ENCODE data around the gene CDKL4. TPM values are rescaled to one million over a fixed set of nuclear protein-coding genes. Genes with fewer than 3 reads are reported as not detected.

CDKL4 gene
- total and polyA plus RNA-seq, 2 donors (not counting 1 experiment from before 2014, with no cell fraction given) = 0.18 to 3.0 TPM

DNA sequence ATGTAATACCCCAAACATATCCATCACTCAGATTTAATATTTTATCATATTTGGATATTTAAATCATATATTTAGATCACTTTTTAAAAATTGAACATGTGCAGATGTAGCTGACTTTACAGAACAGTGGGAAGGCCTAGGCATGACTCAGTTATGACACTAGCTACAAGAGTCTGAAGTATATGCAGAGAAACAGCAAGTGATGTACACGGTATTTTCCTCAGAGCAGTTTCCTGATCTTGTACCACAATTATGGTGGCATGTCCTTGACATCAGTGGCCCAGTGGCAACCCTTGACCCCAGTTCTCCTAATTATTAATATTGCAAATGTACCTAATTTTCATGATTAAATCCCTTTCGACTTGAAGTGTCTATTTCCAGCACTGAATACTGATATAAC lies 28.2 kb downstream of the CDKL4 start:
- H3K36me3 ChIP-seq (ENCODE audit: control insufficient read depth, insufficient read depth, low read length) = no peaks in the 10 kb centered on the region
- no peak overlapping the region for H3K4me2 ChIP-seq (ENCODE audit: extremely low read depth, insufficient read depth, low read length)
- no peak for TF ChIP-seq EZH2 (IDR thresholded peaks at IDR 0.05; ENCODE audit: low read length, missing control alignments)
- TF ChIP-seq, protein P1, sequence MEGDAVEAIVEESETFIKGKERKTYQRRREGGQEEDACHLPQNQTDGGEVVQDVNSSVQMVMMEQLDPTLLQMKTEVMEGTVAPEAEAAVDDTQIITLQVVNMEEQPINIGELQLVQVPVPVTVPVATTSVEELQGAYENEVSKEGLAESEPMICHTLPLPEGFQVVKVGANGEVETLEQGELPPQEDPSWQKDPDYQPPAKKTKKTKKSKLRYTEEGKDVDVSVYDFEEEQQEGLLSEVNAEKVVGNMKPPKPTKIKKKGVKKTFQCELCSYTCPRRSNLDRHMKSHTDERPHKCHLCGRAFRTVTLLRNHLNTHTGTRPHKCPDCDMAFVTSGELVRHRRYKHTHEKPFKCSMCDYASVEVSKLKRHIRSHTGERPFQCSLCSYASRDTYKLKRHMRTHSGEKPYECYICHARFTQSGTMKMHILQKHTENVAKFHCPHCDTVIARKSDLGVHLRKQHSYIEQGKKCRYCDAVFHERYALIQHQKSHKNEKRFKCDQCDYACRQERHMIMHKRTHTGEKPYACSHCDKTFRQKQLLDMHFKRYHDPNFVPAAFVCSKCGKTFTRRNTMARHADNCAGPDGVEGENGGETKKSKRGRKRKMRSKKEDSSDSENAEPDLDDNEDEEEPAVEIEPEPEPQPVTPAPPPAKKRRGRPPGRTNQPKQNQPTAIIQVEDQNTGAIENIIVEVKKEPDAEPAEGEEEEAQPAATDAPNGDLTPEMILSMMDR (conservative IDR thresholded peaks at IDR 0.05 in 1 of 2, IDR thresholded peaks at IDR 0.05 in 1 of 2; ENCODE audit: low read depth in 1 of 2, low read length in 2 of 2) = no peak
- no peaks in the 10 kb centered on the region for H4K20me1 ChIP-seq (ENCODE audit: control insufficient read depth, extremely low read depth, insufficient read depth, low read length)
- H3K4me1 ChIP-seq (ENCODE audit: control insufficient read depth, extremely low read depth, insufficient read depth, low read length) = no peaks in the 10 kb centered on the region
- H3K4me3 ChIP-seq (replicated peaks in 1 of 4; ENCODE audit: control extremely low read depth in 1 of 4, insufficient read depth in 1 of 4, low read depth in 3 of 4, low read length in 4 of 4) = no peak overlapping the region
- H3K9me3 ChIP-seq (ENCODE audit: control insufficient read depth, insufficient read depth, low read depth, low read length) = no peaks in the 10 kb centered on the region
- H3K9ac ChIP-seq (ENCODE audit: insufficient read depth, low read length) = no peak overlapping the region
- no peak for DNase-seq (ENCODE audit: low read depth in 2 of 2)
- H3K27me3 ChIP-seq (ENCODE audit: control insufficient read depth, insufficient read depth, low read length) = no peaks in the 10 kb centered on the region
- no peak overlapping the region for H3K27ac ChIP-seq (ENCODE audit: insufficient read depth, low read length)
- no peaks in the 10 kb centered on the region for H3K79me2 ChIP-seq (ENCODE audit: control insufficient read depth, insufficient read depth, low read length)
- no peak overlapping the region for H2AFZ ChIP-seq (ENCODE audit: low read length)

DNA sequence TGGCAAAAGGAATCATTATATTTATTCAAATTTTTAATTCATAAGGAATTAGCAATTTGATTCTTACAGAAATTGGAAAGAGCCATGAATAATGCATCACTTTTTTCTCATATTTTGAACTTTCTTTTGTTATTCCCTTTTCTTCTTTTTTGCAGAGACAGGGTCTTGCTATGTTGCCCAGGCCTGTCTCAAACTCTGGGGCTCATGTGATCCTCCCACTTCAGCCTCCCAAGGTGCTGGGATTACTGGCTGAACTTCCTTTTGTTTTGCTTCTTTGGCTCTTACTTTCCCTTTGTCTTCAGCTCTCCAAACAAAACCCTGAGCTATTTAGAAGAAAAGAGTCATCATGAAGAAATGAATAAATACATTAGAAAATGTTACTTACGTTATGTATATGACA lies 30.8 kb downstream of the CDKL4 start:
- Histone ChIP-seq H3K79me2 (ENCODE audit: control insufficient read depth, insufficient read depth, low read length) (no peaks in the 10 kb centered on the region), H3K36me3 (ENCODE audit: control insufficient read depth, insufficient read depth, low read length) (no peaks in the 10 kb centered on the region), H3K4me2 (ENCODE audit: extremely low read depth, insufficient read depth, low read length) (no peak overlapping the region), H3K27ac (ENCODE audit: insufficient read depth, low read length) (no peak overlapping the region), H4K20me1 (ENCODE audit: control insufficient read depth, extremely low read depth, insufficient read depth, low read length) (no peaks in the 10 kb centered on the region), H3K27me3 (ENCODE audit: control insufficient read depth, insufficient read depth, low read length) (no peaks in the 10 kb centered on the region), H3K4me1 (ENCODE audit: control insufficient read depth, extremely low read depth, insufficient read depth, low read length) (no peaks in the 10 kb centered on the region), H3K4me3 (replicated peaks in 1 of 4; ENCODE audit: control extremely low read depth in 1 of 4, insufficient read depth in 1 of 4, low read depth in 3 of 4, low read length in 4 of 4) (no peak overlapping the region), H3K9me3 (ENCODE audit: control insufficient read depth, insufficient read depth, low read depth, low read length) (no peaks in the 10 kb centered on the region), H2AFZ (ENCODE audit: low read length) (no peak overlapping the region), H3K9ac (ENCODE audit: insufficient read depth, low read length) (no peak overlapping the region)
- DNase-seq (ENCODE audit: low read depth in 2 of 2) = no peak
- TF ChIP-seq, protein P1 (conservative IDR thresholded peaks at IDR 0.05 in 1 of 2, IDR thresholded peaks at IDR 0.05 in 1 of 2; ENCODE audit: low read depth in 1 of 2, low read length in 2 of 2) = no peak
- no peak for TF ChIP-seq EZH2 (IDR thresholded peaks at IDR 0.05; ENCODE audit: low read length, missing control alignments)

DNA sequence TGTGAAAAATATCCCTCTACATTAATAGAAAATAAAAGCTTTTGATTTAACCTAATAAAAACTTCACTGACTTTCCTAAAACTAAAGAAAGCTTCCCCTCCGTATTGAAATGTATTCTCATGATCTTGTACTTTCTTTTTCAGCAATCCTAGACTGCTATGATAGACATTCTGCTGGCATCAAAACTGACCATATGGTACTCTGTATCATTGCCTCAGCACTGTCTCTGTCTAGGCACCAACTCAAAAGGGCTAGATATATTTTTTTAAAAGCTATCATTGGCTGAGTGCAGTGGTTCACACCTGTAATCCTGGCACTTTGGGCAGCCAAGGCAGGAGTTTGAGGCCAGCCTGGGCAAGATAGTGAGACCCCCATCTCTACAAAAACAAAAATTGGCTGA lies 32.9 kb downstream of the CDKL4 start:
- H3K4me2 ChIP-seq (ENCODE audit: extremely low read depth, insufficient read depth, low read length) = no peak overlapping the region
- H3K4me3 ChIP-seq (replicated peaks in 1 of 4; ENCODE audit: control extremely low read depth in 1 of 4, insufficient read depth in 1 of 4, low read depth in 3 of 4, low read length in 4 of 4) = no peak overlapping the region
- H3K79me2 ChIP-seq (ENCODE audit: control insufficient read depth, insufficient read depth, low read length) = no peaks in the 10 kb centered on the region
- H3K27ac ChIP-seq (ENCODE audit: insufficient read depth, low read length) = no peak overlapping the region
- TF ChIP-seq, protein P1 (conservative IDR thresholded peaks at IDR 0.05 in 1 of 2, IDR thresholded peaks at IDR 0.05 in 1 of 2; ENCODE audit: low read depth in 1 of 2, low read length in 2 of 2) = no peak
- no peak for TF ChIP-seq EZH2 (IDR thresholded peaks at IDR 0.05; ENCODE audit: low read length, missing control alignments)
- H3K9ac ChIP-seq (ENCODE audit: insufficient read depth, low read length) = no peak overlapping the region
- H4K20me1 ChIP-seq (ENCODE audit: control insufficient read depth, extremely low read depth, insufficient read depth, low read length) = no peaks in the 10 kb centered on the region
- H3K9me3 ChIP-seq (ENCODE audit: control insufficient read depth, insufficient read depth, low read depth, low read length) = no peaks in the 10 kb centered on the region
- no peaks in the 10 kb centered on the region for H3K36me3 ChIP-seq (ENCODE audit: control insufficient read depth, insufficient read depth, low read length)
- DNase-seq (ENCODE audit: low read depth in 2 of 2) = no peak
- no peaks in the 10 kb centered on the region for H3K4me1 ChIP-seq (ENCODE audit: control insufficient read depth, extremely low read depth, insufficient read depth, low read length)
- H2AFZ ChIP-seq (ENCODE audit: low read length) = no peak overlapping the region
- H3K27me3 ChIP-seq (ENCODE audit: control insufficient read depth, insufficient read depth, low read length) = no peaks in the 10 kb centered on the region
